ENCODE results near the gene KDM4E.
"Not testable (repeated sequence)": the region's sequence is repeated elsewhere in the genome, so short reads cannot be mapped to it uniquely, and the experiment has no call there.

The KDM4E gene

DNA sequence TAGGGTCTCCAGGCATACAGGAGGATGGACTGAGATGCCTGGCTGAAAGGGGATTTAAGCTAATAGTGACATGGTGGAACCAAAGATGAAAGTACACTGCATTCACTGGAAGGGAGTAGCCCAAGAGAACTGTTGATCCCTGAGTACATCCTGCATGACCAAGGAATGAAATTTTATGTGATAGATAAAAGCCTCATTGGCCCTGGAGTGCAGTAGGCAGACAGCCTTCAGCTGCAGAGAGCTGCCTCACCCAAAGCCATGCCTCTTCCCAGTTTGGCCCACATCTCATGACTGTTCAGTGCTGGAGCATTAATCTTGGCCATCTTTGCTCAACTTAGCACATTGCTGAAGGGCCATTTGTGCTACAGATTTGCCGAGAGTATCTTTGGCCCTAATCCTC lies 8.0 kb downstream of the KDM4E start:
- no peak for DNase-seq
- H3K4me1 Mint-ChIP-seq = peaks cover 0 to 1% of the 10 kb centered on the region in 2 donors
- H3K9me3 Mint-ChIP-seq = no peaks in the 10 kb centered on the region
- no peak overlapping the region for H3K4me3 Mint-ChIP-seq
- no peak for ATAC-seq (replicated peaks)
- peaks cover 17 to 26% of the 10 kb centered on the region in 2 donors for H3K27me3 Mint-ChIP-seq
- H3K27ac Mint-ChIP-seq = no peak overlapping the region
- no peaks in the 10 kb centered on the region for H3K36me3 Mint-ChIP-seq

GRCh38 chr11:95035316-95035715 lies 10.3 kb downstream of the KDM4E start:
- H3K4me1 Mint-ChIP-seq = peaks cover 0 to 3% of the 10 kb centered on the region in 2 donors
- no peak overlapping the region for H3K4me3 Mint-ChIP-seq
- DNase-seq (no peak), ATAC-seq (replicated peaks) (no peak)
- H3K27ac Mint-ChIP-seq = no peak overlapping the region
- H3K9me3 Mint-ChIP-seq = peaks cover 0 to 2% of the 10 kb centered on the region in 2 donors
- H3K36me3 Mint-ChIP-seq = no peaks in the 10 kb centered on the region
- peaks cover 26 to 36% of the 10 kb centered on the region in 2 donors for H3K27me3 Mint-ChIP-seq

GRCh38 chr11:95037356-95038035 lies 12.4 kb downstream of the KDM4E start:
- H3K4me1 Mint-ChIP-seq, H3K9me3 Mint-ChIP-seq, H3K36me3 Mint-ChIP-seq: not testable (repeated sequence)
- Mint-ChIP-seq H3K27me3 (peaks cover 38% of the 10 kb centered on the region in 2 donors), H3K4me3 (peak overlapping the region; percentile 50 to 51), H3K27ac (peak overlapping the region; percentile 25)
- ATAC-seq (replicated peaks) (peak; percentile 63 to 65), DNase-seq (peak; percentile 4)

DNA sequence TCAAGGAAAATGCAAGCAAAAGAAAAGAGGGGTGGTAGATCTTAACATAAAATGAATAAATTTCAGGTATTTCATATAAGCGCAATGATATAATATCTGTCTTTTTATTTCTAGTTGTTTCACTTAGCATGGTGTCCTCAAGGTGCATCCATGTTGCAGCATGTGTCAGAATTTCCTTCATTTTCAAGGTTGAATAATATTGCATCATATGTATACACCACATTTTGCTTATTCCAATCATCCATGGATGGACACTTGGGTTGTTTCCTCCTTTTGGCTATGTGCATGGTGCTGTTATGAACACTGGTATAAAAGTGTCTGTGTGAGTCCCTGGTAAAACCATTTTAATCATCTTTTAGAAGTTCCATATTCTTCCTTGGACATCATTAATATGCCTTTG lies 17.2 kb downstream of the KDM4E start:
- peaks cover 0 to 3% of the 10 kb centered on the region in 2 donors for H3K4me1 Mint-ChIP-seq
- DNase-seq (no peak), ATAC-seq (replicated peaks) (no peak)
- no peak overlapping the region for H3K27ac Mint-ChIP-seq
- H3K9me3 Mint-ChIP-seq = peaks cover 0 to 2% of the 10 kb centered on the region in 2 donors
- peaks cover 42 to 56% of the 10 kb centered on the region in 2 donors for H3K27me3 Mint-ChIP-seq
- no peak overlapping the region for H3K4me3 Mint-ChIP-seq
- no peaks in the 10 kb centered on the region for H3K36me3 Mint-ChIP-seq

- peaks cover 41 to 54% of the 10 kb centered on the region in 2 donors for H3K27me3 Mint-ChIP-seq
- no peak for DNase-seq
- peaks cover 0 to 3% of the 10 kb centered on the region in 2 donors for H3K4me1 Mint-ChIP-seq
- no peak for ATAC-seq (replicated peaks)
- H3K27ac Mint-ChIP-seq = no peak overlapping the region
- H3K4me3 Mint-ChIP-seq = no peak overlapping the region
- peaks cover 0 to 2% of the 10 kb centered on the region in 2 donors for H3K9me3 Mint-ChIP-seq
- H3K36me3 Mint-ChIP-seq = no peaks in the 10 kb centered on the region
Observed at GRCh38 chr11:95042906-95043305, 17.8 kb downstream of the KDM4E start.

DNA sequence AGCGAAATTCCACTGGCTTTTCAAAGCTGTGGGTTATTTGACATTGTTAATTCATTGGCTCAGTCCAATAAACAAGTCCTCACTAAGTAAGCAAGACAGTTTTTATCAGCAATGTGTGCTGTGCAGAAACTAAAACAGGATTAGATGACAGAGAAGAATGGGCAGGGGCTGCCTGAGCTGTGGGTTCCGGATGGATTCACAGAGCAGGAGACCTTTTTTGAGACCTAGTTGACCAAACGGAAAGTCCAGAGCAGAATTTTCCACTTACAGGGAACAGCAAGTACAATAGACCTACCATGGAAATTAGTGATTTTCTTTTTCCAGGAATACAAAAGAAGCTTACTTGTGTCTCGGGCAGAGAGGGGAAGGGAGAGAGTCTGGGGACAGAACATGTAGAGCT lies 19.0 kb downstream of the KDM4E start:
- DNase-seq = no peak
- Mint-ChIP-seq H3K27me3 (peaks cover 36 to 51% of the 10 kb centered on the region in 2 donors), H3K4me1 (no peaks in the 10 kb centered on the region), H3K9me3 (no peaks in the 10 kb centered on the region), H3K4me3 (no peak overlapping the region), H3K27ac (no peak overlapping the region), H3K36me3 (no peaks in the 10 kb centered on the region)
- no peak for ATAC-seq (replicated peaks)

GRCh38 chr11:95045812-95046211 lies 20.8 kb downstream of the KDM4E start:
- Mint-ChIP-seq H3K9me3 (no peaks in the 10 kb centered on the region), H3K27me3 (peaks cover 41 to 47% of the 10 kb centered on the region in 2 donors), H3K4me1 (no peaks in the 10 kb centered on the region), H3K27ac (no peak overlapping the region), H3K4me3 (no peak overlapping the region), H3K36me3 (no peaks in the 10 kb centered on the region)
- DNase-seq = no peak
- no peak for ATAC-seq (replicated peaks)

DNA sequence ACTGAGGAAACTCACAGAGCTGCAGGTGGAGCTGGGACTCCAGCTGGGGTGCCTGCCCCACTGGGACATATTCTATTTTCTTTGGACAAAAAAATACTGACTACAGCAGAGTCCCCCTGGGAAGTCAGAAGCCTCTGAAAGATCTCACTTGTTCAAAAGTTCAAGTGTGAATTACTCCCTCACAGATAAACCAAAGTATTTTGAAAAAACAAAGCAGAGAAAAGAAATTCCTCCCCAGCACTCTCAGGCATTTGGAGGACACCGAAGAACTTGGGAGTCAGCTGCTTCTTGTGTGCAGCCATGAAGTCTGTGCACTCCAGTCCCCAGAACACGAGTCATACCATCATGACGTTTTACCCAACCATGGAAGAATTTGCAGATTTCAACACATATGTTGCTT lies 24.1 kb downstream of the KDM4E start, which contains the start of gene KDM4F:
TSS of gene KDM4F (plus strand) at position 301 of the 400 bp plus-strand sequence.
- not testable (repeated sequence) for ATAC-seq (replicated peaks); DNase-seq; H3K4me1 Mint-ChIP-seq; H3K36me3 Mint-ChIP-seq; H3K27ac Mint-ChIP-seq; H3K9me3 Mint-ChIP-seq; H3K4me3 Mint-ChIP-seq
- H3K27me3 Mint-ChIP-seq = peaks cover 18 to 23% of the 10 kb centered on the region in 2 donors

DNA sequence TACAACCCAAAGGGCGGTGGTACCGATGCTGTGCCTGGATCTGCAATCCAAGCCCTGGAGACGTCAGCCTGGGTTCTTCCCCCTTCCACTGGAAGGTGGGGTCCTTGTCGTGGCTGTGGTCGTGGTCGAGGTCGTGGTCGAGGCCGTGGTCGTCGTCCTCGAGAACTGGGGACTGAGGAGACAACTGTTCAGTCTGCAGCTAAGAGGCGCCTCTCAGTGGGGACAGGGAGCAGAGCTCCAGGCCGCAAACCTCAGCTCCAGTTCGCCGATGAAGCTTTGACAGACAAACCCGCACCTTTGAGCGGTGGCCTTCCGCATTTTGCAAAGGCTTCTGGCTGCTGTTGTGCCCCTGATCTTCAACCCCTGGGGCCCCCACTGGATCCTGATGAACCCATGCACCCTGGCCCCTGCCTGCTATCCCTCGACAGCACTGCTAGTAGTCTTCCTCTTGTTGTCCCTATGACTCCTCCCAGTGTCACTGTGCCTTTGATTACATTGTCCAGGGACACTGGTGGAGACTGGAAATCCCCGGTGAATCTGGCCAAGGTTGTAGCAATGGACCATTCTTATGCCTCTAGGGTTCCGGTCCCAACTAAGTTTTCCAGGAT lies 25.6 kb downstream of the KDM4E start:
- Mint-ChIP-seq H3K27ac (no peak overlapping the region), H3K9me3 (no peaks in the 10 kb centered on the region), H3K36me3 (no peaks in the 10 kb centered on the region), H3K27me3 (peaks cover 7 to 13% of the 10 kb centered on the region in 2 donors), H3K4me1 (peaks cover 7 to 11% of the 10 kb centered on the region in 2 donors), H3K4me3 (no peak overlapping the region)
- DNase-seq (no peak), ATAC-seq (replicated peaks) (no peak)

DNA sequence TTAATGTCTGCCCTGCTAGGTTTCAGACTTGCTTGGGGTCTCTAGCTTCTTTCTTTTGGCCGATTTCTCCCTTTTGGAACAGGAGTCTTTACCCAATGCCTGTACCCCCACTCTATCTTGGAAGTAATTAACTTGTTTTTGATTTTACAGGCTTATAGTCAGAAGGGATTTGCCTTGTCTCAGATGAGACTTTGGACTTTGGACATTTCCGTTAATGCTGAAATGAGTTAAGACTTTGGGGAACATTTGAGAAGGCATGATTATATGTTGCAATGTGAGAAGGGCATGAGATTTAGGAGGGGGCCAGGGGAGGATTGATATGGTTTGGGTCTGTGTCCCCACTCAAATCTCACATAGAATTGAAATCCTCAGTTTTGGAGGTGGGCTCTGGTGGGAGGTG lies 29.3 kb downstream of the KDM4E start:
- Mint-ChIP-seq H3K27ac (no peak overlapping the region), H3K36me3 (no peaks in the 10 kb centered on the region), H3K4me3 (no peak overlapping the region), H3K9me3 (no peaks in the 10 kb centered on the region), H3K27me3 (peaks cover 0 to 2% of the 10 kb centered on the region in 2 donors), H3K4me1 (peaks cover 7 to 11% of the 10 kb centered on the region in 2 donors)
- ATAC-seq (replicated peaks) = no peak
- no peak for DNase-seq

DNA sequence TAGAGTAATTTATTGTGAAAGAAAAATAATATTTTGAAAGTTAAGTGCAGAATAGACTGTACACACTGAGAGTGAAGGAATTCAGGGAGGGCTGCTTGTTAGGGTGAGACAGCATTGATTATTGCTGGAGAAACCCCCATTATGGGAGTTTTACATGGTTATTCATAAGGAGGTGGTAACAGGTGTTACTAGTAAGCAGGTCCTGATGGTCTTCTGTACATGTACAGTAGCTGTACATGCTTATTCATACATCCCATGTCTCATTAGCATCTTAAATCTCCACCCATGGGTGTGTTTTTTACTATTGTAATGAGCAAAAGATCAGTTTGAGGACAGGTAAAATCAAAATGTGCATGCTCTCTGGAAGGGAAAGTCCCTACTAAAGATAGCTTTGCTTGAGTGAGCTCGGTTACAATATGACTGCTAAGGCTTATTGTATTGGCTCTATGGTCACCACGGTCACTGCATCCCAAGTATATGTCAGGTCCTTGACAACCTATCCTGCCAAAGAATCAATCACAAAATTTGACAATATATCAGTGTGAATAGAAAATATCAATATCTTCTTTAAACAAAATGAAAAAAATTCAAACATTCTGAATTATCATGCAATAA lies 30.3 kb downstream of the KDM4E start:
- no peak for DNase-seq
- Mint-ChIP-seq H3K4me3 (no peak overlapping the region), H3K9me3 (no peaks in the 10 kb centered on the region), H3K36me3 (no peaks in the 10 kb centered on the region), H3K27ac (no peak overlapping the region), H3K4me1 (peaks cover 7 to 11% of the 10 kb centered on the region in 2 donors), H3K27me3 (no peaks in the 10 kb centered on the region)
- peak; percentile 91 to 98 for ATAC-seq (replicated peaks)

DNA sequence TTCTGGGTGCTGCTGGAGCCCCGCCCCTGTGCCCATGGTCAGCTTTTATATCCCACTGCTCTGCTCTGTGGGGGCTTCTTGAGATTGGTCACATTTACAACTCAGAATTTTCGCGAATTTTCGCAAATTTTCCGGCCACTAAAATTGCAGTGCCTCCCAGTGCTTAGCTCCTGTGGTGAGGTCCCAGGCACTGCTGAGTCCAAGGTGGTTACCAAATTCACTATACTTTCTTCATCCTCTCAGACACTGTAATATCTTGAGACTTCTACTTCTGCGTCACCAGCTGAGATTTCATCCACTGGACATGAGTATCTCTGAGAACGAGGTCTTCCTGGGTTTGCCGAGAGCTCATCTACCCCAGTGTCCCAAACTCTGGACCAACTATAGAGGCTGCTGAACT lies 32.9 kb downstream of the KDM4E start:
- H3K36me3 Mint-ChIP-seq = no peaks in the 10 kb centered on the region
- H3K4me3 Mint-ChIP-seq = no peak overlapping the region
- H3K4me1 Mint-ChIP-seq = peaks cover 7 to 11% of the 10 kb centered on the region in 2 donors
- H3K27me3 Mint-ChIP-seq = no peaks in the 10 kb centered on the region
- ATAC-seq (replicated peaks) = no peak
- no peak overlapping the region for H3K27ac Mint-ChIP-seq
- H3K9me3 Mint-ChIP-seq = no peaks in the 10 kb centered on the region
- DNase-seq = no peak

- Mint-ChIP-seq H3K4me1 (peaks cover 7 to 11% of the 10 kb centered on the region in 2 donors), H3K36me3 (no peaks in the 10 kb centered on the region), H3K27me3 (no peaks in the 10 kb centered on the region), H3K27ac (no peak overlapping the region), H3K4me3 (no peak overlapping the region), H3K9me3 (no peaks in the 10 kb centered on the region)
- ATAC-seq (replicated peaks) (no peak), DNase-seq (no peak)
Observed at GRCh38 chr11:95058621-95059020, 33.6 kb downstream of the KDM4E start.

DNA sequence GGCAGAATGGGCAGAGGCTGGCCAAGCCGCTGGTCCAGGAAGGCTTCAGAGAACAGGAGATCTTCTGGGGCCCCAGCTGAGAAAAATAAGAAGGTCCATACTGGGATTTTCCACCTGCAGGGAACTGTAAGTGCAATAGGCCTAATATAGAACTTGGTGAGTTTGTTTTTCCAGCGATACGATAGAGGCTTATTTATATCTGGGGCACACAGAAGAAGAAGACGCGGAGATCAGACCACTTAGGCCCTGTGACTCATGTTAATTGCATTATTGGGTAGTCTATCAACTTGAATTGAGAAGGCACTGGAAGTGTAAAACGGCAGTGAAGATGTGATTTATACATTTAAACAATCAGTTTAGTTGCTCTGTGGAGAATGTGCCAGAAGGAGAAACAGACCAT lies 34.0 kb downstream of the KDM4E start:
- Mint-ChIP-seq H3K27ac (no peak overlapping the region), H3K36me3 (no peaks in the 10 kb centered on the region), H3K27me3 (no peaks in the 10 kb centered on the region), H3K4me1 (peaks cover 7 to 11% of the 10 kb centered on the region in 2 donors), H3K9me3 (no peaks in the 10 kb centered on the region), H3K4me3 (no peak overlapping the region)
- ATAC-seq (replicated peaks) (no peak), DNase-seq (no peak)

GRCh38 chr11:95065336-95065735 lies 40.3 kb downstream of the KDM4E start:
- no peak for DNase-seq
- Mint-ChIP-seq H3K27me3 (no peaks in the 10 kb centered on the region), H3K4me1 (peaks cover 7 to 23% of the 10 kb centered on the region in 2 donors), H3K4me3 (no peak overlapping the region), H3K27ac (no peak overlapping the region), H3K36me3 (peaks cover 3 to 8% of the 10 kb centered on the region in 2 donors), H3K9me3 (no peaks in the 10 kb centered on the region)
- ATAC-seq (replicated peaks) = no peak

Data from stimulated activated naive B cell treated with anti-CD40 and anti-IgM and Interleukin-4, amounts not matched to agents 10 μg/mL and 1 μg/mL and 100 μg/mL, for 72 hours (primary cell).